ENCODE data around the gene GATAD2B.

GATAD2B gene

GRCh38 chr1:153801786-153802697 lies 120.7 kb downstream of the GATAD2B start:
- H3K36me3 ChIP-seq (ENCODE audit: control insufficient read depth in 2 of 2, insufficient read depth in 2 of 2, low read length in 2 of 2) = peaks cover 2 to 6% of the 10 kb centered on the region in 2 donors
- H3K9me3 ChIP-seq (ENCODE audit: control insufficient read depth in 2 of 2, low read length in 2 of 2) = no peaks in the 10 kb centered on the region
- no peak overlapping the region for H3K9ac ChIP-seq (ENCODE audit: low read length in 2 of 2)

DNA sequence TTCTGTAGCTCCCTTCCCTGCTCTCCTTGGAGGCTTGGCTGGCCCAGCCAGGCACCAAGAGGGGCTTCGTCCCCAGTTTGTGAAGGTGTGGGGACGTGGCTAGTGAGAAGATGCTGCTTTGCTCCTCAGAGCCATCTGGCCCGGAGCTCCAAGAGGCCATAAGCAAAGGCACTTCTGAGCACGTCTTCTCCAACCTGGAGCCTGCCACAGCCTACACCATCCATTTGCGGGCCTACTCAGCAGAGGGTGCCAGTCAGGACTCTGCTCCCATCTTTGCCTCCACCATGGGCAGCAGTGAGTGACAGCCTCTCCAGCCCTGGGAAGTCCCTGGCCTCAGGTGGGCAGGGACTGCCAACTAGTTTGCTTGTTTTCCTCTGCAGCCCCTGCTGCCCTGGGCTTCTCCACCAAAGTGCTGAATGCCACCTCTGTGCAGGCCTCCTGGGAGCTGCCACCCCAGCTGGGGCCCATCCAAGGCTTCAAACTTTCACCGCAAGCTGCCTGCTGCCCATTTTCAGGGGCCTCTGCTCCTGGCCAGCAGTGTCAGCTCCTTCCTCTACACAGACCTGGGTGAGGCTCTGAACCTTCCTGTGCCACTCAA lies 121.6 kb downstream of the GATAD2B start:
- peaks cover 5% of the 10 kb centered on the region for H3K4me1 ChIP-seq (ENCODE audit: control insufficient read depth, insufficient read depth, low read length)

More at GRCh38 chr1:153801786-153802697, 120.7 kb downstream of the GATAD2B start:
- Histone ChIP-seq H3K27ac (ENCODE audit: low read length) (no peak overlapping the region), H3K4me1 (ENCODE audit: control insufficient read depth, insufficient read depth, low read length) (peaks cover 1% of the 10 kb centered on the region), H3K4me3 (ENCODE audit: low read length in 2 of 2) (no peak overlapping the region), H3K27me3 (ENCODE audit: control insufficient read depth in 1 of 2, insufficient read depth in 2 of 2, low read length in 2 of 2) (no peaks in the 10 kb centered on the region)

GRCh38 chr1:153800516-153800915 lies 122.3 kb downstream of the GATAD2B start:
- peaks cover 0 to 4% of the 10 kb centered on the region in 2 donors for H3K36me3 ChIP-seq (ENCODE audit: control insufficient read depth in 2 of 2, insufficient read depth in 2 of 2, low read length in 2 of 2)
- no peak overlapping the region for H3K4me3 ChIP-seq (ENCODE audit: low read length in 2 of 2)
- H3K27ac ChIP-seq (ENCODE audit: low read length) = no peak overlapping the region
- no peak overlapping the region for H3K9ac ChIP-seq (ENCODE audit: low read length in 2 of 2)
- H3K4me1 ChIP-seq (ENCODE audit: control insufficient read depth, insufficient read depth, low read length) = peaks cover 5% of the 10 kb centered on the region
- no peaks in the 10 kb centered on the region for H3K9me3 ChIP-seq (ENCODE audit: control insufficient read depth in 2 of 2, low read length in 2 of 2)
- no peaks in the 10 kb centered on the region for H3K27me3 ChIP-seq (ENCODE audit: control insufficient read depth in 1 of 2, insufficient read depth in 2 of 2, low read length in 2 of 2)

More for the DNA sequence above, 121.6 kb downstream of the GATAD2B start:
- no peak overlapping the region for H3K9ac ChIP-seq (ENCODE audit: low read length in 2 of 2)
- H3K27ac ChIP-seq (ENCODE audit: low read length) = no peak overlapping the region
- no peaks in the 10 kb centered on the region for H3K27me3 ChIP-seq (ENCODE audit: control insufficient read depth in 1 of 2, insufficient read depth in 2 of 2, low read length in 2 of 2)
- peaks cover 0 to 4% of the 10 kb centered on the region in 2 donors for H3K36me3 ChIP-seq (ENCODE audit: control insufficient read depth in 2 of 2, insufficient read depth in 2 of 2, low read length in 2 of 2)
- H3K9me3 ChIP-seq (ENCODE audit: control insufficient read depth in 2 of 2, low read length in 2 of 2) = no peaks in the 10 kb centered on the region
- H3K4me3 ChIP-seq (ENCODE audit: low read length in 2 of 2) = no peak overlapping the region

- Histone ChIP-seq H3K36me3 (ENCODE audit: control insufficient read depth in 2 of 2, insufficient read depth in 2 of 2, low read length in 2 of 2) (peaks cover 0 to 4% of the 10 kb centered on the region in 2 donors), H3K4me3 (ENCODE audit: low read length in 2 of 2) (no peak overlapping the region), H3K27me3 (ENCODE audit: control insufficient read depth in 1 of 2, insufficient read depth in 2 of 2, low read length in 2 of 2) (no peaks in the 10 kb centered on the region), H3K9ac (ENCODE audit: low read length in 2 of 2) (no peak overlapping the region), H3K27ac (ENCODE audit: low read length) (no peak overlapping the region), H3K9me3 (ENCODE audit: control insufficient read depth in 2 of 2, low read length in 2 of 2) (no peaks in the 10 kb centered on the region), H3K4me1 (ENCODE audit: control insufficient read depth, insufficient read depth, low read length) (peaks cover 5% of the 10 kb centered on the region)
Measured at GRCh38 chr1:153799566-153800465, 123.0 kb downstream of the GATAD2B start.

- Histone ChIP-seq H3K27me3 (ENCODE audit: control insufficient read depth in 1 of 2, insufficient read depth in 2 of 2, low read length in 2 of 2) (no peaks in the 10 kb centered on the region), H3K9ac (ENCODE audit: low read length in 2 of 2) (no peak overlapping the region), H3K4me3 (ENCODE audit: low read length in 2 of 2) (no peak overlapping the region), H3K9me3 (ENCODE audit: control insufficient read depth in 2 of 2, low read length in 2 of 2) (no peaks in the 10 kb centered on the region), H3K27ac (ENCODE audit: low read length) (no peak overlapping the region), H3K36me3 (ENCODE audit: control insufficient read depth in 2 of 2, insufficient read depth in 2 of 2, low read length in 2 of 2) (peaks cover 0 to 4% of the 10 kb centered on the region in 2 donors), H3K4me1 (ENCODE audit: control insufficient read depth, insufficient read depth, low read length) (peaks cover 5% of the 10 kb centered on the region)
Measured at GRCh38 chr1:153799016-153799415, 123.8 kb downstream of the GATAD2B start.

GRCh38 chr1:153798468-153798780 lies 124.3 kb downstream of the GATAD2B start:
- Histone ChIP-seq H3K4me3 (ENCODE audit: low read length in 2 of 2) (no peak overlapping the region), H3K27me3 (ENCODE audit: control insufficient read depth in 1 of 2, insufficient read depth in 2 of 2, low read length in 2 of 2) (no peaks in the 10 kb centered on the region), H3K4me1 (ENCODE audit: control insufficient read depth, insufficient read depth, low read length) (peaks cover 5% of the 10 kb centered on the region), H3K9ac (ENCODE audit: low read length in 2 of 2) (no peak overlapping the region), H3K9me3 (ENCODE audit: control insufficient read depth in 2 of 2, low read length in 2 of 2) (no peaks in the 10 kb centered on the region), H3K36me3 (ENCODE audit: control insufficient read depth in 2 of 2, insufficient read depth in 2 of 2, low read length in 2 of 2) (peaks cover 0 to 4% of the 10 kb centered on the region in 2 donors), H3K27ac (ENCODE audit: low read length) (no peak overlapping the region)

- no peak overlapping the region for H3K4me3 ChIP-seq (ENCODE audit: low read length in 2 of 2)
- peaks cover 0 to 2% of the 10 kb centered on the region in 2 donors for H3K36me3 ChIP-seq (ENCODE audit: control insufficient read depth in 2 of 2, insufficient read depth in 2 of 2, low read length in 2 of 2)
- no peak overlapping the region for H3K9ac ChIP-seq (ENCODE audit: low read length in 2 of 2)
- H3K9me3 ChIP-seq (ENCODE audit: control insufficient read depth in 2 of 2, low read length in 2 of 2) = no peaks in the 10 kb centered on the region
- peaks cover 5% of the 10 kb centered on the region for H3K4me1 ChIP-seq (ENCODE audit: control insufficient read depth, insufficient read depth, low read length)
- no peaks in the 10 kb centered on the region for H3K27me3 ChIP-seq (ENCODE audit: control insufficient read depth in 1 of 2, insufficient read depth in 2 of 2, low read length in 2 of 2)
- no peak overlapping the region for H3K27ac ChIP-seq (ENCODE audit: low read length)
Measured at GRCh38 chr1:153796786-153797659, 125.7 kb downstream of the GATAD2B start.

- Histone ChIP-seq H3K36me3 (ENCODE audit: control insufficient read depth in 2 of 2, insufficient read depth in 2 of 2, low read length in 2 of 2) (peaks cover 0 to 2% of the 10 kb centered on the region in 2 donors), H3K27me3 (ENCODE audit: control insufficient read depth in 1 of 2, insufficient read depth in 2 of 2, low read length in 2 of 2) (no peaks in the 10 kb centered on the region), H3K27ac (ENCODE audit: low read length) (no peak overlapping the region), H3K4me1 (ENCODE audit: control insufficient read depth, insufficient read depth, low read length) (peaks cover 12% of the 10 kb centered on the region), H3K4me3 (ENCODE audit: low read length in 2 of 2) (no peak overlapping the region), H3K9ac (ENCODE audit: low read length in 2 of 2) (no peak overlapping the region), H3K9me3 (ENCODE audit: control insufficient read depth in 2 of 2, low read length in 2 of 2) (no peaks in the 10 kb centered on the region)
Measured at GRCh38 chr1:153795934-153796785, 126.6 kb downstream of the GATAD2B start.

DNA sequence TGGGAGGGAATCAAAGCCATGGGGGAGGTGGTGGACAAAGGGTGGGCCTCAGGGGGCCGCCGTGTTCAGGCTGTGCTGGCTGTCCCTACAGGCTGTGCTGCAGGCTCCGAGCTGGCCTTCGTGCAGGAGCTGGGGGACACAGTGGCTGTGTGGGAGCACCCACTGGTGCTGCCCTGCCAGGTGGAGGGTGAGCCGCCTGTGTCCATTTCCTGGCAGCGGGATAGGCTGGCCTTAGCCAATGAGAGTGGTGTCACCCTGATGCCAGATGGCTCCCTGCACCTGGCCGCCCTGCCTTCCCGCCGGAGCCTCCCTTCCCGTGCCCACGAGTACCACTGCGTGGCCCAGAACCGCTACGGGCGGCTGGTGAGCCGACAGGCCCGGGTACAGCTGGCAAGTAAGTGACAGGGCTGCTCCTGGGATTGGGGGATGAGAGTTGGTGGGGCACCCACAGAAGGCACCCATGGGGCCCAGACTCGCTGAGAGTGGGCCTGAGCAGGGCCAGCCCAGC lies 127.4 kb downstream of the GATAD2B start:
- peaks cover 19% of the 10 kb centered on the region for H3K4me1 ChIP-seq (ENCODE audit: control insufficient read depth, insufficient read depth, low read length)
- H3K36me3 ChIP-seq (ENCODE audit: control insufficient read depth in 2 of 2, insufficient read depth in 2 of 2, low read length in 2 of 2) = peaks cover 0 to 2% of the 10 kb centered on the region in 2 donors
- H3K9me3 ChIP-seq (ENCODE audit: control insufficient read depth in 2 of 2, low read length in 2 of 2) = no peaks in the 10 kb centered on the region
- no peak overlapping the region for H3K9ac ChIP-seq (ENCODE audit: low read length in 2 of 2)
- no peak overlapping the region for H3K4me3 ChIP-seq (ENCODE audit: low read length in 2 of 2)
- no peaks in the 10 kb centered on the region for H3K27me3 ChIP-seq (ENCODE audit: control insufficient read depth in 1 of 2, insufficient read depth in 2 of 2, low read length in 2 of 2)
- no peak overlapping the region for H3K27ac ChIP-seq (ENCODE audit: low read length)

Measured in stomach smooth muscle (tissue), 2 donors.